GM18505 (cell line): Measurements from ENCODE around the gene PNKD.

Experiments used
- ATAC-seq: cut with Tn5 transposase; IDR thresholded peaks from one replicate; pipeline ENCODE4 v1.9.1; 2021; ENCODE audit not compliant: unreplicated experiment
- POLR2A ChIP-seq: IDR thresholded peaks from 4 replicates; pipeline ENCODE4 v1.6.1; 2011; ENCODE audit warnings: borderline replicate concordance; ENCODE audit not compliant: insufficient read depth, insufficient read length; ENCODE audit errors: extremely low read depth

The PNKD gene

GRCh38 chr2:218322768-218323525 lies 52.6 kb downstream of the PNKD start:
- peak; percentile 74 for ATAC-seq
- no peak for TF ChIP-seq POLR2A

GRCh38 chr2:218323526-218324472 lies 53.5 kb downstream of the PNKD start:
- no peak for ATAC-seq
- no peak for TF ChIP-seq POLR2A

GRCh38 chr2:218325566-218326160 lies 55.3 kb downstream of the PNKD start:
- no peak for ATAC-seq
- no peak for TF ChIP-seq POLR2A

- TF ChIP-seq POLR2A = no peak
- no peak for ATAC-seq
These were observed 56.0 kb downstream of the PNKD start for GRCh38 chr2:218326315-218326714.

GRCh38 chr2:218327451-218328210 lies 57.3 kb downstream of the PNKD start:
- no peak for TF ChIP-seq POLR2A
- no peak for ATAC-seq

- no peak for ATAC-seq
- no peak for TF ChIP-seq POLR2A
These were observed 58.0 kb downstream of the PNKD start for GRCh38 chr2:218328294-218328693.

- TF ChIP-seq POLR2A = no peak
- no peak for ATAC-seq
These were observed 58.9 kb downstream of the PNKD start for GRCh38 chr2:218329027-218329825.

- ATAC-seq = no peak
- peak; percentile 62 for TF ChIP-seq POLR2A
These were observed 59.7 kb downstream of the PNKD start for GRCh38 chr2:218329826-218330593.

GRCh38 chr2:218331745-218332144 lies 61.4 kb downstream of the PNKD start:
- TF ChIP-seq POLR2A = no peak

GRCh38 chr2:218332288-218332687 lies 62.0 kb downstream of the PNKD start:
- TF ChIP-seq POLR2A = no peak
- ATAC-seq = no peak

More at GRCh38 chr2:218331745-218332144, 61.4 kb downstream of the PNKD start:
- no peak for ATAC-seq

- TF ChIP-seq POLR2A = no peak
- no peak for ATAC-seq
These were observed 62.8 kb downstream of the PNKD start for GRCh38 chr2:218332920-218333645.

- ATAC-seq = no peak
- no peak for TF ChIP-seq POLR2A
These were observed 64.2 kb downstream of the PNKD start for GRCh38 chr2:218334531-218334930.
